Body of pancreas (tissue), 4 donors: ENCODE measurements around the gene ME1. TPM values are rescaled to one million over a fixed set of nuclear protein-coding genes. Genes with fewer than 3 reads are reported as not detected.

ENCODE experiments used
- ATAC-seq: fragments of 150-250 bp; one replicate; pipeline ENCODE4 v1.9.1; 2016
- DNase-seq, 4 donors: peaks; one replicate each; pipeline ENCODE4 v3.0.0-alpha.2; 2019
- H3K27ac ChIP-seq, 4 donors: fragments of 200-600 bp; sonication (generic); 1 replicate in 3 of 4; 2 replicates in 1 of 4; pipeline versions ENCODE4 v1.5.1 to v1.6.1; 2016 to 2019; ENCODE audit warnings: mild to moderate bottlenecking in 1 of 4, mixed read lengths in 1 of 4, moderate library complexity in 1 of 4
- H3K27me3 ChIP-seq, 2 donors: fragments of 200-600 bp; sonication (generic); one replicate each; pipeline ENCODE4 v1.6.0; 2016; ENCODE audit warnings: mild to moderate bottlenecking in 1 of 2
- H3K36me3 ChIP-seq, 2 donors: fragments of 200-600 bp; sonication (generic); replicated peaks in 1 of 2; 2 replicates each; pipeline ENCODE4 v1.5.1; 2016; ENCODE audit warnings: low read depth in 2 of 2; ENCODE audit not compliant: insufficient read depth in 1 of 2
- H3K4me1 ChIP-seq: fragments of 200-600 bp; sonication (generic); one replicate; pipeline ENCODE4 v1.6.0; 2016
- H3K4me3 ChIP-seq, 2 donors: fragments of 200-600 bp; sonication (generic); 1 replicate in 1 of 2; 2 replicates in 1 of 2; pipeline ENCODE4 v1.5.1; 2016 to 2019
- H3K9me3 ChIP-seq, 3 donors: fragments of 200-600 bp; sonication (generic); 1 replicate in 2 of 3; 2 replicates in 1 of 3; pipeline ENCODE4 v1.5.1; 2016
- CTCF ChIP-seq, 7 experiments: fragments of 450-650 bp in 4 of 7; fragments of 200-600 bp in 3 of 7; sonication (generic) in 3 of 7; IDR thresholded peaks; one replicate each; pipeline ENCODE4 v1.5.1; 2016 to 2019; ENCODE audit warnings: antibody characterized with exemption in 7 of 7
- POLR2A ChIP-seq, 3 donors: fragments of 450-650 bp; IDR thresholded peaks; one replicate each; pipeline ENCODE4 v1.6.1; 2016; ENCODE audit warnings: antibody characterized with exemption in 3 of 3, mild to moderate bottlenecking in 2 of 3
- WGBS, 2 donors: methylation state at CpG; one replicate each; pipeline ENCODE4 v1.1.5; 2017; 5-methylcytosine and 5-hydroxymethylcytosine counted together
- intact Hi-C: fragments of 100-400 bp; cut with DNase I; formaldehyde crosslinking; loops from one replicate; pipeline ENCODE4 v1.15.1; 2023
- total RNA-seq, 2 donors: library from RNA; depleted of rRNA; stranded (reverse); fragments of >200 nt; gene quantifications; one replicate each; pipeline ENCODE4 v1.1.0, GENCODE V29; 2016

Gene ME1
- total RNA-seq, 2 donors from 2014 or later = 7.9 to 10.4 TPM

GRCh38 chr6:83190626-83191025 is 240.2 kb downstream of the ME1 start:
- ATAC-seq = no peak

GRCh38 chr6:83188501-83188900 is 242.3 kb downstream of the ME1 start:
- H3K27me3 ChIP-seq = no peaks in the 10 kb centered on the region
- ATAC-seq (no peak), DNase-seq (no peak)
- peaks cover 4 to 12% of the 10 kb centered on the region in 2 donors for H3K36me3 ChIP-seq
- no peaks in the 10 kb centered on the region for H3K9me3 ChIP-seq
- intact Hi-C loops = no loop called here
- WGBS, 2 donors = 12 to 37% methylated on average over 3 of the region's 3 CpGs
- H3K4me1 ChIP-seq = peaks cover 30% of the 10 kb centered on the region
- TF ChIP-seq CTCF (IDR thresholded peaks at IDR 0.05) (no peak), POLR2A (IDR thresholded peaks at IDR 0.05) (no peak)
- H3K4me3 ChIP-seq = no peak overlapping the region
- no peak overlapping the region for H3K27ac ChIP-seq

More at GRCh38 chr6:83190626-83191025, 240.2 kb downstream of the ME1 start:
- no peaks in the 10 kb centered on the region for H3K9me3 ChIP-seq
- peaks cover 38% of the 10 kb centered on the region for H3K4me1 ChIP-seq
- H3K4me3 ChIP-seq = no peak overlapping the region
- TF ChIP-seq POLR2A (IDR thresholded peaks at IDR 0.05) (no peak), CTCF (IDR thresholded peaks at IDR 0.05) (no peak)
- H3K27ac ChIP-seq = peak overlapping the region in 1 of 4 donors; percentile 0
- DNase-seq = no peak
- intact Hi-C loops = no loop called here
- peaks cover 0 to 6% of the 10 kb centered on the region in 2 donors for H3K36me3 ChIP-seq
- WGBS, 2 donors = 29 to 37% methylated on average over 6 of the region's 6 CpGs
- no peaks in the 10 kb centered on the region for H3K27me3 ChIP-seq

GRCh38 chr6:83185096-83185495 is 245.8 kb downstream of the ME1 start:
- H3K27ac ChIP-seq = no peak overlapping the region
- WGBS, 2 donors = 94 to 100% methylated on average over 2 of the region's 2 CpGs
- no peaks in the 10 kb centered on the region for H3K9me3 ChIP-seq
- H3K36me3 ChIP-seq = peaks cover 4 to 21% of the 10 kb centered on the region in 2 donors
- no peak overlapping the region for H3K4me3 ChIP-seq
- H3K4me1 ChIP-seq = peaks cover 31% of the 10 kb centered on the region
- DNase-seq = no peak
- TF ChIP-seq POLR2A (IDR thresholded peaks at IDR 0.05) (no peak), CTCF (IDR thresholded peaks at IDR 0.05) (no peak)
- intact Hi-C loops = no loop called here
- ATAC-seq = no peak
- no peaks in the 10 kb centered on the region for H3K27me3 ChIP-seq

- peaks cover 14% of the 10 kb centered on the region for H3K4me1 ChIP-seq
- no peak overlapping the region for H3K4me3 ChIP-seq
- no peaks in the 10 kb centered on the region for H3K27me3 ChIP-seq
- H3K9me3 ChIP-seq = no peaks in the 10 kb centered on the region
- peak in 1 of 4 donors; percentile 10 for DNase-seq
- peaks cover 4 to 21% of the 10 kb centered on the region in 2 donors for H3K36me3 ChIP-seq
- intact Hi-C loops = no loop called here
- peak; percentile 33 for ATAC-seq
- 62 to 70% methylated on average over 9 of the region's 9 CpGs for WGBS, 2 donors
- TF ChIP-seq POLR2A (IDR thresholded peaks at IDR 0.05) (no peak), CTCF (IDR thresholded peaks at IDR 0.05) (no peak)
- no peak overlapping the region for H3K27ac ChIP-seq
These were observed 247.6 kb downstream of the ME1 start for GRCh38 chr6:83183082-83183828.

GRCh38 chr6:83182114-83182513 is 248.7 kb downstream of the ME1 start:
- no peak for TF ChIP-seq CTCF (IDR thresholded peaks at IDR 0.05)
- TF ChIP-seq POLR2A (IDR thresholded peaks at IDR 0.05) = no peak
- intact Hi-C loops = no loop called here

More at GRCh38 chr6:83182114-83182513, 248.7 kb downstream of the ME1 start:
- peaks cover 6% of the 10 kb centered on the region for H3K4me1 ChIP-seq
- ATAC-seq (no peak), DNase-seq (no peak)
- H3K36me3 ChIP-seq = peaks cover 4 to 21% of the 10 kb centered on the region in 2 donors
- H3K27me3 ChIP-seq = no peaks in the 10 kb centered on the region
- no peaks in the 10 kb centered on the region for H3K9me3 ChIP-seq
- H3K27ac ChIP-seq = no peak overlapping the region
- no peak overlapping the region for H3K4me3 ChIP-seq
- 47 to 54% methylated on average over 1 of the region's 1 CpG for WGBS, 2 donors
